Liver (tissue), 9 donors: Measurements from ENCODE around the gene ADAM10. TPM values are rescaled to one million over a fixed set of nuclear protein-coding genes. Genes with fewer than 3 reads are reported as not detected.
A peak's percentile ranks its signal among the peaks of the same experiment; 100 is the strongest.

Experiments
- DNase-seq: peaks from one replicate; pipeline ENCODE4 v3.0.0-alpha.2; 2017; ENCODE audit warnings: low spot score
- H3K27ac ChIP-seq, 2 donors: one replicate each; pipeline ENCODE4 v1.7.0; 2013; ENCODE audit warnings: inconsistent platforms in 2 of 2, low read length in 2 of 2, control low read depth in 1 of 2, low read depth in 1 of 2, mild to moderate bottlenecking in 1 of 2
- H3K27me3 ChIP-seq, 4 donors: one replicate each; pipeline versions ENCODE4 v1.6.1 to v1.7.0; 2013; ENCODE audit warnings: low read length in 3 of 4, inconsistent platforms in 1 of 4, mild to moderate bottlenecking in 1 of 4, moderate library complexity in 1 of 4; ENCODE audit not compliant: control insufficient read depth in 4 of 4, insufficient read depth in 4 of 4
- H3K36me3 ChIP-seq, 4 donors: one replicate each; pipeline versions ENCODE4 v1.6.1 to v1.7.0; 2013; ENCODE audit warnings: low read length in 3 of 4, mild to moderate bottlenecking in 3 of 4, low read depth in 1 of 4, moderate library complexity in 1 of 4; ENCODE audit not compliant: control insufficient read depth in 4 of 4, insufficient read depth in 3 of 4
- H3K4me1 ChIP-seq, 4 donors: one replicate each; pipeline versions ENCODE4 v1.6.1 to v1.7.0; 2013; ENCODE audit warnings: low read length in 3 of 4, mild to moderate bottlenecking in 3 of 4, moderate library complexity in 1 of 4; ENCODE audit not compliant: control insufficient read depth in 4 of 4, insufficient read depth in 4 of 4
- H3K4me3 ChIP-seq, 3 donors: one replicate each; pipeline versions ENCODE4 v1.6.1 to v1.7.0; 2013; ENCODE audit warnings: low read length in 3 of 3, control low read depth in 1 of 3, low read depth in 1 of 3, mild to moderate bottlenecking in 1 of 3
- H3K9ac ChIP-seq, 2 donors: one replicate each; pipeline ENCODE4 v1.7.0; 2013; ENCODE audit warnings: low read length in 2 of 2, mild to moderate bottlenecking in 2 of 2, moderate library complexity in 2 of 2, control low read depth in 1 of 2, low read depth in 1 of 2
- H3K9me3 ChIP-seq, 4 donors: one replicate each; pipeline versions ENCODE4 v1.6.1 to v1.7.0; 2013; ENCODE audit warnings: low read length in 3 of 4; ENCODE audit not compliant: control insufficient read depth in 4 of 4
- EGR1 ChIP-seq, 2 donors: IDR thresholded peaks; 2 replicates each; pipeline ENCODE4 v1.6.1; 2016 to 2018; ENCODE audit warnings: antibody characterized with exemption in 2 of 2, low read depth in 2 of 2
- FOXA1 ChIP-seq: IDR thresholded peaks from 2 replicates; pipeline ENCODE4 v1.6.1; 2016; ENCODE audit warnings: antibody characterized with exemption
- HNF4A ChIP-seq, 2 donors: conservative IDR thresholded peaks; 2 replicates each; pipeline ENCODE4 v1.6.1; 2016; ENCODE audit warnings: antibody characterized with exemption in 2 of 2, mild to moderate bottlenecking in 2 of 2
- HNF4G ChIP-seq: IDR thresholded peaks from 2 replicates; pipeline ENCODE4 v1.6.1; 2016; ENCODE audit warnings: antibody characterized with exemption
- JUND ChIP-seq, 2 donors: IDR thresholded peaks; 2 replicates each; pipeline ENCODE4 v1.6.1; 2016; ENCODE audit warnings: antibody characterized with exemption in 2 of 2
- NR2F2 ChIP-seq: IDR thresholded peaks from 2 replicates; pipeline ENCODE4 v1.6.1; 2016; ENCODE audit warnings: antibody characterized with exemption
- RAD21 ChIP-seq, 2 donors: IDR thresholded peaks; 2 replicates each; pipeline ENCODE4 v1.6.1; 2016; ENCODE audit warnings: antibody characterized with exemption in 2 of 2, mild to moderate bottlenecking in 2 of 2
- REST ChIP-seq: IDR thresholded peaks from 2 replicates; pipeline ENCODE4 v1.6.1; 2016; ENCODE audit warnings: antibody characterized with exemption, mild to moderate bottlenecking
- RXRA ChIP-seq, 2 donors: IDR thresholded peaks; 2 replicates each; pipeline ENCODE4 v1.6.1; 2017 to 2018; ENCODE audit warnings: antibody characterized with exemption in 2 of 2, mild to moderate bottlenecking in 1 of 2
- TAF1 ChIP-seq: conservative IDR thresholded peaks from 2 replicates; pipeline ENCODE4 v1.6.1; 2016; ENCODE audit warnings: antibody characterized with exemption, mild to moderate bottlenecking
- YY1 ChIP-seq: IDR thresholded peaks from 2 replicates; pipeline ENCODE4 v1.6.1; 2016; ENCODE audit warnings: antibody characterized with exemption, mild to moderate bottlenecking
- ZBTB33 ChIP-seq: IDR thresholded peaks from 2 replicates; pipeline ENCODE4 v1.6.1; 2016; ENCODE audit warnings: antibody characterized with exemption
- WGBS: extraction: QIAGEN DNeasy Blood & Tissue Kit; methylation state at CpG from one replicate; pipeline ENCODE4 v1.1.7; 2013; 5-methylcytosine and 5-hydroxymethylcytosine counted together
- polyA plus RNA-seq, 2 donors: library from polyadenylated mRNA; stranded (reverse) in 1 of 2; unstranded in 1 of 2; fragments of 200-250 nt in 1 of 2; fragments of >200 nt in 1 of 2; fragmentation: Nextera tagmentation in 1 of 2; extraction: Ambion mirVana in 1 of 2; gene quantifications; one replicate each; pipeline versions ENCODE4 v1.2.1 to v1.2.3, GENCODE V29; 2013 to 2015
- total RNA-seq, 2 donors: library from RNA; depleted of rRNA; stranded (reverse); fragments of >200 nt; gene quantifications; one replicate each; pipeline ENCODE4 v1.2.3, GENCODE V29; 2014
- donor health status: healthy.
- donor health status: healthy.
- donor health status: healthy.
- donor health status: healthy.
- donor health status: healthy.

The ADAM10 gene
- total and polyA plus RNA-seq, 4 donors: 12.6 to 55.6 (median 34.6) TPM

GRCh38 chr15:58629625-58630024 lies 119.9 kb downstream of the ADAM10 start:
- 95% methylated on average over 6 of the region's 6 CpGs for WGBS
- no peak for DNase-seq

GRCh38 chr15:58628206-58628947 lies 121.1 kb downstream of the ADAM10 start:
- peak overlapping the region; percentile 79 to 87 for H3K27ac ChIP-seq
- DNase-seq: no peak

More at GRCh38 chr15:58629625-58630024, 119.9 kb downstream of the ADAM10 start:
- no peak for TF ChIP-seq HNF4G
- TF ChIP-seq NR2F2: no peak
- TF ChIP-seq REST: no peak
- TF ChIP-seq EGR1 (IDR thresholded peaks at IDR 0.05; ENCODE audit: low read depth in 2 of 2): no peak
- TF ChIP-seq HNF4A (conservative IDR thresholded peaks at IDR 0.05): no peak
- no peak for TF ChIP-seq RAD21 (IDR thresholded peaks at IDR 0.05)
- TF ChIP-seq FOXA1: no peak
- no peak for TF ChIP-seq ZBTB33
- TF ChIP-seq TAF1: no peak
- no peak for TF ChIP-seq YY1
- TF ChIP-seq JUND (IDR thresholded peaks at IDR 0.05): no peak
- no peak for TF ChIP-seq RXRA (IDR thresholded peaks at IDR 0.05)
- Histone ChIP-seq H3K9ac (no peak overlapping the region), H3K27ac (no peak overlapping the region), H3K9me3 (no peaks in the 10 kb centered on the region), H3K36me3 (peaks cover 0 to 6% (median 2%) of the 10 kb centered on the region in 4 donors), H3K4me1 (peaks cover 2 to 19% (median 6%) of the 10 kb centered on the region in 4 donors), H3K4me3 (no peak overlapping the region), H3K27me3 (no peaks in the 10 kb centered on the region)

More at GRCh38 chr15:58628206-58628947, 121.1 kb downstream of the ADAM10 start:
- TF ChIP-seq EGR1 (IDR thresholded peaks at IDR 0.05; ENCODE audit: low read depth in 2 of 2): no peak
- TF ChIP-seq ZBTB33: no peak
- no peak for TF ChIP-seq TAF1
- no peak for TF ChIP-seq JUND (IDR thresholded peaks at IDR 0.05)
- TF ChIP-seq HNF4G: no peak
- no peak for TF ChIP-seq REST
- TF ChIP-seq FOXA1: no peak
- H3K9ac ChIP-seq: peak overlapping the region; percentile 76 to 91
- H3K36me3 ChIP-seq: peaks cover 0 to 6% (median 2%) of the 10 kb centered on the region in 4 donors
- peaks cover 2 to 19% (median 6%) of the 10 kb centered on the region in 4 donors for H3K4me1 ChIP-seq
- 48% methylated on average over 3 of the region's 3 CpGs for WGBS
- H3K4me3 ChIP-seq: peak overlapping the region in 2 of 3 donors; percentile 42 to 45
- H3K27me3 ChIP-seq: no peaks in the 10 kb centered on the region
- H3K9me3 ChIP-seq: no peaks in the 10 kb centered on the region
